Daoy (cell line): ENCODE data around the gene PRKCD. TPM values are rescaled to one million over a fixed set of nuclear protein-coding genes. Genes with fewer than 3 reads are reported as not detected.

Experiments
- DNase-seq: peaks from one replicate; pipeline ENCODE4 v3.0.0-alpha.2; 2015; ENCODE audit warnings: low read depth
- total RNA-seq: library from RNA; depleted of rRNA; stranded (reverse); fragments of >200 nt; shearing (Covaris generic); gene quantifications from 2 replicates; pipeline ENCODE4 v1.2.3, GENCODE V29; 2014

The PRKCD gene
- total RNA-seq, 1 experiment from 2014 or later = 0.80 TPM

DNA sequence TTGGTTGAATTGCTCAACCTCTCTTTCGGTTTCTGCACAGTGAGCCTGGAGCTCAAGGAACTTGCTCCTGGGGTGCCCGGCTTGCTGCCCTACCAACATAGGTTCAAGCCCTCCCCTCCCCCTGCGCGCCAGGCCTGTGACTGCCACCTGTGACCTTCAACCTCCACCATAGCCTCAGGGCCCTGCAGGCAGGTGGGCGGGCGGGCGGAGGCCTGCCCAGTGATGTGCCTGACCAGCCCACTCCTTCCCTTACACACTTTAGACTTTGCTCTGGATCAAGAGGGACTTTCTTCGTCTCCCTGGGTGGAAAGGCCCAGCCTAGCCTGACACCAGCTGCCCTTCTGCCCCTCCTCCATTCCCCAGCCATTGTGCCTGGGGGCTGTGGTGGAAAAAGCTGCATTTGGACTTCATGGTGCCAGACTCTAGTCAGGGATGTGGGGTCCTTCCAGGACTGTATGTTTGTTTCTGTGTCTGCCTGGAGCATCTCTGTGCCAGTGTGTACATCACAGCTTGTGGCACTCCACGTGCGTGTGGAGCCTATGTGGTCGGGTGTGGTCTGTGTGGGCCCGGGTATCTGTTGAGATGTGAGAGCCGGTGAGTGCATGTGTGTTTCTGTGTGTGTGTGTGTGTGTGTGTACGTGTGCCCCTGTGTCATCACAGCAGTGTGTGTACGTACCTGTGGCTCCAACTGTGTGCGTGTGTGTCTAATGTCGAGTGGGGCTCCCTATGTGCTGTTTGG is 9.5 kb downstream of the PRKCD start:
- no peak for DNase-seq

DNA sequence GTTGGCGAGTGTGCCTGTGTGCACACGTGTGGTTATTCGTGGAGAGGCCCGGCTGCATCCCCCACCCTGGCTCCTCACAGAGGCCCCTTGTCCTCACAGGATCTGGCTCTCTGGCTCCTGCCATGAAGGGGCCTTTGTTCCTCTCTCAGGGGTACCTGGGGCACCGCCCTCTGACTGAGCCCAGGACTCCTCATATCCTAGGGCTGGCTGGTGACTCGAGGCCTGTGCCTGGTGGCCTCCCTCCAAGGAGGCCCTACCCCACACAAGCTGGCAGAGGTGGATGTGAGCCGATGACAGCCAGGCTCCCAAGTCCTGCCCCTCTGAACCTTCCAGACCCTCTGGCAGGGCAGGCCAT is 10.0 kb downstream of the PRKCD start:
- DNase-seq = no peak

DNA sequence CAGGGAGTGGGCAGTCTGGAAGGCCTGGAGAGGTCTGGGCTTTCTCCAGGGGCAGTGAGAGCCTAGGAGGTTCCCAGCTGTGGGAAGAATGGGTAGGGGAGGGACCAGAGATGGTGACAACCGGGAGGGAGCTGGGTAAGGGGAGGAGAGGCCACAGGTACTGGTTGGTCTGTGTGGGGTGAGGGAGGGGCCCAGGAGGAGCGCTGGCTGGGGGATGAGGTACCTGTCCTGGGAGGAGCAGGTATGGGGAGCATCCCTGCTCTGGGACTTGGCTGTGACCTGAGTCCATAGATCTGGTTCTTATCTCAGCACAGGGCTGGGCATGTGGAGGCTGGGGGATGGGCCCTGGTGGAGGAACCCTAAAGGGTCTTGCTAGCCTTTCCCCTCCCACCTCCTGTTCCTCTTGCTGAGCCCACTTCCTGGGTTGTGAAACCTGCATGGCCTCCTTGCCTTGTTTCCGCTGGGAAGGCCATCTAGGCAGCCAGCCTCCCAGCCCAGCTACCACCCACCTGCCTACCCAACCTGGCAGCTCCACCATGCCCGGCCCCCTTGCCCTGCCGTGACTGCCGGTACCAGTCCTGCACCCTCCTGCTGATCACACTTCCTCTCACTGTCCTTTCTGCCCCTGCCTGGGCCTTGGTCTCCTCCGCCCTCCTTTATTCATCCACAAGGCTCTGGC is 11.0 kb downstream of the PRKCD start:
- DNase-seq = no peak

DNA sequence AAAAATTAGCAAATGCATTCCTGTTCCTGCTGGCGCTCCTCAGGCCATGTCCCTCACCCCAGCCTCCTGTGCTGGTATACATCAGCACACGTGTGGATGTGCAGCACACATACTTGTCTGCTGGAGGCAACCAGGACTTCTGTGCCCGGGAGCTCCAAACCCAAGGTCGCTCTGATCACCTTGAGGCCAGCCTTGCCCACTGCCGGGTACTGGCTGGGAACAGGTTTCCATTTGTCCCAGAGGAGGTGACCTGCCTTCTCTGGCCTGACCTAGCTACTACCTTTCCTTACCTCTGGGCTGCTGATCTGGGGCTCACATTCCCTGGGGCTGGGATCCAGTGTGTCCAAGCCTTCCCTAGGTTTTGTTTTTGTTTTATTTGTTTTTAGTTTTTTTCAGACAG is 12.1 kb downstream of the PRKCD start:
- DNase-seq = no peak

- DNase-seq = no peak
Measured at GRCh38 chr3:53174346-53175250, 13.6 kb downstream of the PRKCD start.

- DNase-seq = no peak
Measured at GRCh38 chr3:53175613-53176540, 14.9 kb downstream of the PRKCD start.

GRCh38 chr3:53178246-53178645 is 17.2 kb downstream of the PRKCD start:
- DNase-seq = no peak

- no peak for DNase-seq
Measured at GRCh38 chr3:53179580-53179979, 18.6 kb downstream of the PRKCD start.

DNA sequence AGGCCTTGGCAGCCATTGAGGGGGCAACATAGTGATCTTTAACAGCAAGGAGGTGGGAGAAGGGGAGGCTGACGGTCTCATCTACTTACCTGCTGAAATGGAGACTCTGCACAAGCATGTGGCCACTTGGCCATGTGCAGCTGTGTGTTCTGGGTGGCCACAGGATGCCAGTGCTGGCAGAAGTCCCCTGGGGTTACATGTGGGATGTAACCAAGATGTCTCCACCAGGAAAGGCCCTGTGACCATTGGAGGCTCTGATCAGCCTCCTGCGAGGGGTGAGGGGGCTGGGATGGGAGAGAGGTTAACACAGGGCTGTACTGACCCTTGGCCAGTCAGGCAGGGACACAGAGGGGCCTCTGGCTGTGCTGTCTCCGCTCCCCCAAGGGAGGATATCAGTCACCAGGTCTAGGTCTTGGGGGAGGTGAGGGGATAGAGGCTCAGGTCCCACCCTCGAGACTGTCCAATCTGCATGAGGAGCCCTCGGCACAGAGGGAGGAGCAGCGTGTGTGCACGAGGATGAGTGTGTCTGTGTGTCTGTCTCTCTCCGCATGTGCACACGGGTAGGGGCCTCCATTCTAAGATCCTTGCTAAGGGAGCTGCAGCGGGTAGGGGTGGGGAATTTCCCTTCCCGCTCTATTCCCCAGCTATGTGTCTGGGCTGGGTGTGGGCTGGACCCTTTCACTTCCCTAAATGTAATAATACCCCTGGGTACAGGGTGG is 19.5 kb downstream of the PRKCD start:
- DNase-seq = no peak

DNA sequence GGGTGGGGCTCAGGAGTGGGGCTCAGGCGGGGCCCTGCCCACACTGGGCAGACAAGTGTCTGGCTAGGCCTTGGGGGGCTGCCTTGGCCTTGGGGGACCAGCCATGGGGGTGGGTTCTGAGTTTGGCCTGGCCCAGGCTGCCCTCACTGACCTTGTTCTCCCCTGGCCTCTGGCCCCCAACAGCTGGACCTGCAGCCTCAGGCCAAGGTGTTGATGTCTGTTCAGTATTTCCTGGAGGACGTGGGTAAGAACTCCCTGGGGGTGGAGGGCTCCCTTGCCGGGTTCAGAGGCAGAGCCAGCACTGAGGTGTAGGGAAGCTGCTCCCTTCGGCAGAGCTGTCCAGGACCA is 20.0 kb downstream of the PRKCD start:
- DNase-seq = no peak

GRCh38 chr3:53181528-53181927 is 20.5 kb downstream of the PRKCD start:
- no peak for DNase-seq

- no peak for DNase-seq
Measured at GRCh38 chr3:53182764-53183355, 21.9 kb downstream of the PRKCD start.

DNA sequence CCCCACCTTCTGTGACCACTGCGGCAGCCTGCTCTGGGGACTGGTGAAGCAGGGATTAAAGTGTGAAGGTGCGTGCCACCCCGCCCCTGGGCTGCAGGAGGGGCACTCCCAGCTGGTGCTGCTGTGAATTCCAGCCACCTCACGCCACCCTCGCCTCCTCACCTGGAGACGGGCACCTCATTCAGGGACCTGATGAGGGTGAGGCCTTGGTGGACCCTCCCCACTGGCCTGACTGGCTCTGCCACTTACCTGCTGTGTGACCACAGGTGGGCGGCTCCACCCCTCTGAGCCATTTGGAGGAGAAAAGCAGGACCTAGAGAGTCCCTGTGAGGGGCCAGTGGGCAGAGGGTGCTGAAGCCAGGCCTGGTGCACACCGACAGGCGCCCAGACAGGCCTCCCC is 22.5 kb downstream of the PRKCD start:
- no peak for DNase-seq

DNA sequence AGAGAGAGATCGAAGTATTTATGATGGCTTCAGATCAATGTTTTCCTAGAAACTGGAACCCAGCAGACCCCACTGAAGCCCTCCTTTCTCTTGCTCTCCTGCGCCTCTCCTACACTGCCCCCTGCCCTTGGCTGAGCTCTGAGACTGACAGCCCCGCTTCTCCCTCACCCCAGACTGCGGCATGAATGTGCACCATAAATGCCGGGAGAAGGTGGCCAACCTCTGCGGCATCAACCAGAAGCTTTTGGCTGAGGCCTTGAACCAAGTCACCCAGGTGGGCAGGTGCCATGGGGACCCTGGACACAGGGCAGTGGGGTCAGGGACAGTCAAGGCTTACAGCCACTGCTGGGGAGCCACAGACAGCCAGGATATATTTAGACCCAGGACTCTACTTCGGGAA is 23.7 kb downstream of the PRKCD start:
- no peak for DNase-seq

DNA sequence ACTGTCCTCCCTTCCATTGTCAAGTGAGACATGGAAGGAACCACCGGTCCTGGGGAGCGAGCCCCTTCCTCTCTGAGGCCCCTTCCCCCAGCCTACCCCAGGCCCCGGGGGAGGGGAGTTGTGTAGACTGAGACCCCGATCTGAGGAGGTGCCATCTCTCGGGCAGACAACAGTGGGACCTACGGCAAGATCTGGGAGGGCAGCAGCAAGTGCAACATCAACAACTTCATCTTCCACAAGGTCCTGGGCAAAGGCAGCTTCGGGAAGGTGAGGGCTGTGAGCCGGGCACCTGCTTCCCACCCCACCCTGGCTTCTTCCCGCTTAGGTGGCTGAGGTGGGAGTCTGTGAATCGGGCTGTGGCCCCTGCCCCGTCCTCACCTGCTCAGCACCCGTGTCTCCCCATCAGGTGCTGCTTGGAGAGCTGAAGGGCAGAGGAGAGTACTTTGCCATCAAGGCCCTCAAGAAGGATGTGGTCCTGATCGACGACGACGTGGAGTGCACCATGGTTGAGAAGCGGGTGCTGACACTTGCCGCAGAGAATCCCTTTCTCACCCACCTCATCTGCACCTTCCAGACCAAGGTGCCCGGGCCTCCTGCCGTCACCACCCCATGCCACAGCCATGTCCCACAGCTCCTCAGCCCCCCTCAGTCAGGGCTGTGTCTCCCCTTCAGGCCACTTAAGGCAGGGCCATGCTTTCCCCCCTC is 24.9 kb downstream of the PRKCD start:
- DNase-seq = no peak

GRCh38 chr3:53186726-53187125 is 25.7 kb downstream of the PRKCD start:
- DNase-seq = no peak

GRCh38 chr3:53187430-53187829 is 26.4 kb downstream of the PRKCD start:
- DNase-seq = peak; percentile 43

- DNase-seq = no peak
Measured at GRCh38 chr3:53188136-53188685, 27.2 kb downstream of the PRKCD start.

GRCh38 chr3:53188720-53189119 is 27.7 kb downstream of the PRKCD start:
- no peak for DNase-seq

GRCh38 chr3:53189276-53189675 is 28.3 kb downstream of the PRKCD start:
- no peak for DNase-seq
